Suprapubic skin (tissue), 3 donors: Measurements from ENCODE around the gene TANC2.

Experiments
- CTCF ChIP-seq, 2 donors: fragments of 200-600 bp in 1 of 2; fragments of 450-650 bp in 1 of 2; sonication (generic) in 1 of 2; IDR thresholded peaks; one replicate each; pipeline ENCODE4 v1.5.1; 2016 to 2019; ENCODE audit warnings: antibody characterized with exemption in 2 of 2, mild to moderate bottlenecking in 1 of 2, moderate library complexity in 1 of 2
- POLR2A ChIP-seq, 2 donors: fragments of 450-650 bp; IDR thresholded peaks; one replicate each; pipeline ENCODE4 v1.6.1; 2017; ENCODE audit warnings: antibody characterized with exemption in 2 of 2, mild to moderate bottlenecking in 2 of 2, moderate library complexity in 2 of 2

DNA sequence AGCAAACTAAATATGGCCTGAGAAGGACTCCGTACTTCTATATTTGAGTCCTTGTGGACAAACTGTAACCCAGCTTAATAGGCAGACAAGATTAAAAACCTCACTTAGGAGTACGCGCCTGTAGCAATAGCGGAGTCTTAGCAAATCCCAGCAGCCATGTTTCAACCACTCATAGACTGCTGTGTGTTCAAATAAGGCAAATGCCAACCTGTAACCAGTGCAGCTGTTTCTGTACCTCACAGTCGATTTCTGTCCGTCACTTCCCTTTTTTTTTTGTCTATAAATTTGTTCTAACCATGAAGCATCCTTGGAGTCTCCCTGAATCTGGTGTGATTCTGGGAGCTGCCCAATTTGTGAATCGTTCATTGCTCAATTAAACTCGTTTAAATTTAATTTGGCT is 30.2 kb downstream of the TANC2 start:
- TF ChIP-seq CTCF (IDR thresholded peaks at IDR 0.05) (no peak), POLR2A (IDR thresholded peaks at IDR 0.05) (no peak)
